GM11168 (cell line): ENCODE results near the gene BAIAP2.

ENCODE experiments used
- in situ Hi-C: fragments of 300-500 bp; cut with MboI; formaldehyde crosslinking; loops from one replicate; pipeline ENCODE4 v1.12.0; 2022; ENCODE audit warnings: low sequenced_read_pairs; ENCODE audit not compliant: unreplicated experiment

BAIAP2 gene, protein sequence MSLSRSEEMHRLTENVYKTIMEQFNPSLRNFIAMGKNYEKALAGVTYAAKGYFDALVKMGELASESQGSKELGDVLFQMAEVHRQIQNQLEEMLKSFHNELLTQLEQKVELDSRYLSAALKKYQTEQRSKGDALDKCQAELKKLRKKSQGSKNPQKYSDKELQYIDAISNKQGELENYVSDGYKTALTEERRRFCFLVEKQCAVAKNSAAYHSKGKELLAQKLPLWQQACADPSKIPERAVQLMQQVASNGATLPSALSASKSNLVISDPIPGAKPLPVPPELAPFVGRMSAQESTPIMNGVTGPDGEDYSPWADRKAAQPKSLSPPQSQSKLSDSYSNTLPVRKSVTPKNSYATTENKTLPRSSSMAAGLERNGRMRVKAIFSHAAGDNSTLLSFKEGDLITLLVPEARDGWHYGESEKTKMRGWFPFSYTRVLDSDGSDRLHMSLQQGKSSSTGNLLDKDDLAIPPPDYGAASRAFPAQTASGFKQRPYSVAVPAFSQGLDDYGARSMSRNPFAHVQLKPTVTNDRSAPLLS

DNA sequence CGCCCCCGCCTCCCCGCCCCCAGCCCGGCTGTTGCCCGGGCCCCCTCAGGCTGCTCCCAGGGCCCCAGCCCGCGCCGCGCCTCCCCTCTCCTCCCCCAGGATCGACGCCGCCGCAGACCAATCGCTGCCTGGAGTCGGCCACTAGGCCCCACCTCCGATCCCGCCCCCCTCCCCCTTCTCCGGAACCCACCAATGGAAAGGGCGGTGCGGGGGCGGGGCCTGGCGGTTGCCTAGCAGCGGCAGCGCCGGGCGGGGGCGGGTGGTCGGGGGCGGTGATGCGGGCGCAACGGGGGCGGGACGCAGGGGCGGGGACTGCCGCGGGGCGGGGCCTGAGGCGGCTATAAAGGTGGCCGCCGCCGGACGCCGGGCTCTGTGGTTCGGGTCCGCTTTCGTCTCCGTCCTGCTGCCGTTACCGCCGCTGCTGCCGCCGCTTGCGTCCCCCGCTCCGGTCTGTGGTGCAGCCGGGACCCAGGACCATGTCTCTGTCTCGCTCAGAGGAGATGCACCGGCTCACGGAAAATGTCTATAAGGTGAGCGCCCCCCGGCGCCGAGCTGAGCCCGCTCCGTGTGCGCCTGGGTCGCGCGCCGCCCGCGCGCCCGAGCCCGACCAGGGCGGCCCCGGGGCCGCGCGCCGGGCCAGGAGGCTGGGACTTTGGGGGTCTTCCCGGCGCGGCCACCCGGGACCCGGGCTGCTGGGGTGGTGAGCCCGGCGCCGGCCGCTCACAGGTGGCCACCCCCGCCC, at the start of gene BAIAP2:
TSS of gene BAIAP2 (plus strand) at position 373 of the 742 bp plus-strand sequence. CDS start at position 477, 104 bp downstream.
- in situ Hi-C loops, result no loop called here

DNA sequence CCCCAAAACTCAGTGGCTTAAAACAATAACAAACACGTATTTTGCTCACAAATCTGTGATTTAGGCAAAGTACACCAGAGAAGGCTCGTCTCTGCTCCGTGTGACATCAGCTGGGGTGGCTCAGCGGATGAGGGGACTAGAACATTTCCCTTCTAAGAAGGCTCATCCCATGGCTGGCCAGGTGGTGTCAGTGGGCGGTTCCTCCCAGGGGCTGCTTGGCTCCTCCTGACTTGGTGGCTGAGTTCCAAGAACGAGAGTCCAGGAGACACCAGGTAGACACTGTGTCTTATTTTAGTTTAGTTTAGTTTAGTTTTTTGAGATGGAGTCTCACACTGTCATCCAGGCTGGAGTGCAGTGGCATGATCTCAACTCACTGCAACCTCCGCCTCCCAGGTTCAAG, 48.9 kb upstream of the BAIAP2 start:
- in situ Hi-C loops, result no loop called here

DNA sequence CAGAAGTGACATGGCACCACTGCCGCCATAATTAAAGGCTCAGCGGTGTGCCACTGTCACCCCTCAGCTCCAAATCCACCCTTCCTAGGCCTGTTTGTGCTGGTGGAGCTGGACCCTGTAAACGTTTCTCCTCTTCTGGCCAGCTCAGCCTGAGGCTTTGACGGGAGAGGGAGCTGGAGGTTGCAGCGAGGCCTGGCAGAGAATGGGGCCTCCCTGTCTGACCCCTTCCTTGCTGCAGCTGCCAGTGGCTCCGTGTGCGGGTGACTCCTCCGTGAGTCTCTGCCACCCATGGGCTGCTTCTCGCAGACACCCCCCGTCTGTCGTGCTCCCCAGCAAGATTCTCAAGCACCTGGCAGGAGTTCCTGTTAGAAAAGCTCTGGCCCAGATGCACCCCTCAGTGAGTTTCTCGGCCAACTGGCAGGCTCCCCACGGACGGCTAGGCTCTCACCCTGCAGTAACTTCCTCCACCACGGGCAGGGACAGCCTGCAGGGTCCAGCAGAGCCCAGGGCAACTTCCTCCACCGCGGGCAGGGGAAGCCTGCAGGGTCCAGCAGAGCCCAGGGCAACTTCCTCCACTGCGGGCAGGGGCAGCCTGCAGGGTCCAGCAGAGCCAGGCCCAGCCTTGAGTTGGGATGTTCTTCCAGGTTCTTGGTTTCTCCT, 48.0 kb upstream of the BAIAP2 start:
- in situ Hi-C loops, result no loop called here

DNA sequence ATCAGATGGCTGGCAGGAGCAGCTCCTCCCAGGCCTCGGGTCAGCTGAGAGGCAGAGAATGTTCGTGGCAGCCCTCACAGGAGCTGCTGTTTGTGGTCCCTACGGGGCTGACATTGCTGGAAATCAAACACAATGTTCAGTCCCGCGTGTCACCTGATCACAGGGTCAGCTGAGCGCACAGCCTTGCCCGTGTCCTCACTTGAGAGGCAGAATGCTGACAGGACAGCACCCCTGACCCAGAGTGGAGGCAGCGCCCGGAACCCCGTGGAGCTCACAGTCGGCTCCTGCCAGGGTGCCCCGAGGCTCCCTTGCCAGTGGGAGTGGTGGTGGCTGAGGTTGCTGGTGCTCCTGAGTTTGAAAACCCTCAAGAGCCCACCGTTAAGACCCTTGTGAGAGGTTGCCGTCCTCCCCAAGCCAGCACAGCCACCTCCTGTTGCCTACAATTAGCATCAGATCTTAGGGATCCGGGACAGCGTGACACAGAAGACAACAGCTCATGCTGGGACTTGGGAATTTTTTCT, 47.0 kb upstream of the BAIAP2 start:
- in situ Hi-C loops, result no loop called here

DNA sequence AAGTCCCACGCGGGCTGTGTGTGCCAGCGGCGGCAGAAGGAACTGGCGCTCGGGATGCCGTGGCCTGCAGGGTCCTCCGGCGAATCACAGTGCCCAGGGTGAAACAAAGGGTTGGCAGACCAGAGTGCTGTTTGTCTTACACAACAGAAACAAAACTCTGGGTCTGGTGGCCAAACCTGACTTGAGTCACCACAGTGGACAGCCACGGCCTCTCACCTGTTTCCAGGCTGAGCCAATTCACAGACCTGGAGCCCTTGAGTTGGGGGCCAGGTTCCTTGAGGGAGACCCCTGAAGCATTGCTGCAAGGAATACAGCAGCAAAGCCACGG, 45.4 kb upstream of the BAIAP2 start:
- in situ Hi-C loops, result no loop called here

DNA sequence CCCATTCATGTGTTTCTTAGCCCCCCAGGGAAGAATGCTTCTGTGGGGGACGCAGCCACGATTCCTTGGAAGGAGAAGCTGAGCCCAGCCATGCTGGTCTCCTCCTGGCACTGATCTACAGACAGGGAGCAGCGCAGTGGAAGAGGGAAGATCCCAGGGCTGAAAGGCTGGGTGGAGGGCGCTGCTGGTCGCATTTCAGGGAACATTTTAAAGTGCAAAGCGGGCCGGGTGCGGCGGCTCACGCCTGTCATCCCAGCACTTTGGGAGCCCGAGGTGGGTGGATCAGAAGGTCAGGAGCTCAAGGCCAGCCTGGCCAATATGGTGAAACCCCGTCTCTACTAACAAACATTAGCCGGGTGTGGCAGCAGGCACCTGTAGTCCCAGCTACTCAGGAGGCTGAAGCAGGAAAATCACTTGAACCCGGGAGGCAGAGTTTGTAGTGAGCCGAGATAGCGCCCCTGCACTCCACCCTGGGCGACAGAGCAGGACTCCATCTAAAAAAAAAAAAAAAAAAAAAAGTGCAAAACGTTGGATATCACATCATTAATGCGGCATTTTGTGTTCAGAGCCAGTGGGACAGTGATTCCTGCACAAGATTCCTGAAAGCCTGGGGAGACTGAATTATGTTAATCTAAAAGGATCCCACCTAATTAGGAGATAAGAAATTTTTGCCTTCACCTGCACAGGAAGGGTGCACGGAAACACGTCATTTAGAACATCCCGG, 43.9 kb upstream of the BAIAP2 start:
- in situ Hi-C loops, result no loop called here

DNA sequence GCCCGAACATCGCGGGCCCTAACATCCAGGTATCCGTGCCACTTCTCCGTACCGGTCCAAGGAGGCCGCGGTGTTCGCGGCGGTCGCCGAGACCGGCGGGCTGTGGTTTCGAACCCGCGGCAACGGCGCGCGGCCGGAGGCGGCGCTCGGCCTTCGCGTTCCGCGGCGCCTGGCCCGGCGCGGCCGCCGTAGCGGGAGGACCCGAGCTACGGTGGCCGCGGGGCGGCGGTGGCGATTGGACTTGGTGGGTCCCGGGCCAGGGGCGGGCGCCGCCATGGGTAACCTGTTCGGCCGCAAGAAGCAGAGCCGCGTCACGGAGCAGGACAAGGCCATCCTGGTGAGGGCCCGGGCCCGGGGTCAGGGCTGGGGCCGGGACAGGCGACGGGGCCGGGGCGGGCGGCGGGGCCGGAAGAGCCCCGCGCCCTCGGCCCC, 43.3 kb upstream of the BAIAP2 start, which contains the start of gene CHMP6:
TSS of gene CHMP6 (plus strand) at position 197 of the 432 bp plus-strand sequence. CDS start at position 275, 78 bp downstream.
- in situ Hi-C loops, result no loop called here

DNA sequence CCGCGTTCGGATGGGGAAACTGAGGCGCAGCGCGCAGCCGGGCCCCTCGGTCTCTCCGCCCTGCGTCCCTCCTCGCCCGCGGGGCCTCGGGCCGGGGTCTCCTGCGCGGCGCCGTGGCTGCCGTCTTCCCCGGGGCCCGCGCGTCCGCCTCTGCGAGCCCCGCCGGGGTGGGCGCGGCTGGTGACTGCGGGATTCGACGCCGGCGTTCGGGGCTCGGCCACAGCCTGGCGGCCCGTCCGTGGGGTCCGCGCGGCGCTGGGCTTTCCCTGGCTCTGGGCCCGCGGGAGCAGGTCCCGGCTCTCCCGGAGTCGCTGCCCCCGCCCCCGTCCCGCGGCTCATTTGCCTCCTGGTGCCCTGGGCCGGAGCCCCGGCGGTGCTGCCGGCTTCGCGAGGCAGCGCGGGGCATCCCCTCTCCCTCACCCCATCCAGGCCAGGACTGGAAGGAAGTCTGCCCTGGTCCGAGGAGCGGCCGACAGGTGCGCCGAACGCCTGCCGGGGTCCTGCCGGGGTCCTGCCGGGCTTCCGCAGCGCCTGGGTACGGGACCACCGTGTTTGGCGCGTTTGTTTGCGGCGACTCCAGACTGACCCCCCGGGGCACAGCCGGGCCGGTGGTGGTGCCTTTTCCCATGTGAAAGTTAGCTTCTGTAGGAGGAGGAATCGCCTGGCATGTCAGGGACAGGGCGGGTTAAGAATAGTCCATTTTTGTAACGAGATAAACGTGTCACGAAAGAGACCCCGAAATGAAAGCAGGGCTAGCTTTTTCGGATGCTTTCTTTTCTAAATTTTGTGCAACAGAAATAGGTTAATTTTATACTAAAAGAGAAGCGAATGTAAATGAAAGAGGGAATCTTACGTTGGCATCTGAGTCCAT, 42.6 kb upstream of the BAIAP2 start:
- in situ Hi-C loops, result no loop called here

DNA sequence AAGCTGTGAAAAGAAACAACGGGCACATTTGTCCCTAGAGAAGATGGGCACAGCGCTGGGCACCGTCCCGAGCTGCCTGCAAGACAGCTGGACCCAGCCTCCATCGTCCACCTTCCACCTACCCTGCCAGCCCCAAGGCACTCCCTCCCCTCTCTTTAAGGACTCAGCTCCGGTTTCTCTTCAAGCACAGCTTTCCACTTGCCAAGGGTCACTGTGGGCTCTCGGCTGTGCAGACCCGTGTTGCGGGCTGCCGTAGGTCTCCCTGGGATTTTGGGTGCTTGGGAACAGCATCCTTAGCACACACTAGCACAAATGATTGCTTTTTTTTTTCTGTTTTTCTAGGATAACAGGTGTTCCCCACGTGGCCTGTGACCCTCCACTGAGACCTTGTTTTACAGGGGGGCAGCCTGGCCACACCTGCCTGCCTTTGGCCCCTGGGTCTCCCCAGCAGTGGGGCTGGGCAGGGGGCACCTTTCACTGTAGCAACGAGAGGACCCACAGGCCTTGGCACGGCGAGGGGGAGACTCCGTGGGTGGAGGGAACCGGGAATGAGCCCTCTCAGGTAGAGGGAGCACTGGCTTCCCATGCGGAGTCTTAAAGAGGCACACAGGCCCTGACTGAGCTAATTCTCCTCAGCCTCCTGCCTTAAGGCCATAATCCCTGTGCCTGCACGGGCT, 41.9 kb upstream of the BAIAP2 start:
- in situ Hi-C loops, result no loop called here

DNA sequence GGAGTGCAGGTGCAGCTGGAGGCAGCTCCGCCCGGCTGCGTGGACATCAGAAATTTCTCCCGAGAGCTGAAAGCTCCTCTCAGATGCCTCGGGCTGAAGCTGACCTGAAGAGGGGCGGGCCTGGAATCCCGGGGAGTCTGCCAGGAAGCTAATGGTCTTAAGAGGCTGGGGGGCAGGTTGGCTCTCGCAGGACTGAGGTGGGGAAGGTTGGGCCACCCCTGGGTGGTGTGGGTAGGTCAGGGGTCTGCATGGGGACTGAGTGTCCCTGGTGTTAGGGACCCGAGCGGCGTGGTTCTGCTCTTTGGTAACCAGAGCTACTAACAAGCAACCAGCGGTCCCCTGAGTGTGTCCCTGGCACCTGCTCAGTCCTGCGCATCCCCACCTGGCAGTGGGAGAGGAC, 39.8 kb upstream of the BAIAP2 start:
- in situ Hi-C loops, result no loop called here

DNA sequence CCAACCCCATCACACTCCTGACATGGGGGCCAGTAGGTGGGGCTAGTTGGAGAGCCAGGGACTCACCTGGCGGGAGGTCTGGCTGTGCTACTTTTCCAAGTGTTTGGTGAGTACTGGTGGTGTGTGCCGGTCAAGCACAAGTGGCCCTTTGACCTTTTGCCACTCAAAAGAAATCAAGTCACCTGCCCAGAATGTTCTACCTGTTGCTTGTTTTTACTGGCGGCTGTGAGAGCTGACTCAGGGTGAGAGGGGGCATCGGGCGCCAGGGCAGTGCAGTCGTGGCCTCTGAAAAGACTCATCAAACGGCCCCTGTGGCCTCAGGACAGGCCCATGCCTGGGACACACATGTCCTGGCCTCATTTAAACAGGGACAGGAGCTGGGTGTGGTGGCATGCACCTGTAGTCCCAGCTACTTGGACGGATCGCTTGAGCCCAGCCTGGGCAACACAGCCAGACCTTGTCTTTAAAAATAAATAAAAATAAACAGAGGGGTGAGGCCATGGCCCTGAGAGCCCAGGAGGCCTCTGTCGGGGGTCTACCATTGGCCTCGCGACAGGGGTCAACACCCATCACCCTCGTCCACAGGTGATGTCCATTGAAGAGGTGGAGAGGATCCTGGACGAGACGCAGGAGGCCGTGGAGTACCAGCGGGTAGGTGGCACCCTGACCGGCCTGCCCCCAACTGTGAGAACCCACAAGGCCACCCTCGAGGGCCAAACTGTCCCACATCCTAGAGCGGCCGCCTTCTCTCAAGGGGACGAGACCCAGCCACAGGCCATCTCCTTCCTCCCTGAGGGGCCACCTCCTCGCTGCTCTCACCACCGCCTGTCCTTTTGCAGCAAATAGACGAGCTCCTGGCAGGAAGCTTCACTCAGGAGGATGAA, 38.3 kb upstream of the BAIAP2 start:
- in situ Hi-C loops, result no loop called here

DNA sequence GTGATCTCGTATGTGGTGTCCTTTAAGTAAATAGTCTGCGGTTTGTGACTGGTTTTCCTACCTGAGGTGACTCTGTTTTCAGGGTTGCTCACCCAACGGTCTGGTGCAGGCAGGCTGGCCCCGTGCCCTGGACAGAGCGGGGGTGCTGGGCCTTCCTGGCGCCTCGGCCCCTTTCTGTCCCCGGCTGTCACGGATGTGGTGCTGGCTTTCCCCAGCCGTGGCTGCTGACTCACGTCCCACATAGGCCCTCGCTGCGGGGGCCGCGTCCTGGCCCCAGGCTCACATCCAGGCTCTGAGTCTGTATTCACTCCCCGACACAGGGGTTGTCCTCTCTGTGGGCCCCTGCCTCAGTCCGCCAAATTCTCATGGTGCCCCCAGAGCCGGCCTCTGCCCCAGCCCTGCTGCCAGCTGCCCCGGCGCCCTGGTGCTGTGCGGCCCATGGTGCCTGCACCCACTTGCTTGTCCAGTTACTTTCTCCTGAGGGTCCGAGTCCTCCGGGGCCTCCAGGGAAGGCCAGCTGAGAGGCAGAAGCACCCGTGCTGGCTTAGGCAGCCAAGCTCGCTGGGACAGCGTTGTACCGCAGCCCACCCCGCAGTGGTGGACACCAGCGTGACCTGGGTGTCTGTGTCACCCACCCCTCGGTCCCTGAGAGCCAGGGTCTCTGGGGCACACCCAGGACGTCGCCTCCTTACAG, 37.4 kb upstream of the BAIAP2 start:
- in situ Hi-C loops, result no loop called here

DNA sequence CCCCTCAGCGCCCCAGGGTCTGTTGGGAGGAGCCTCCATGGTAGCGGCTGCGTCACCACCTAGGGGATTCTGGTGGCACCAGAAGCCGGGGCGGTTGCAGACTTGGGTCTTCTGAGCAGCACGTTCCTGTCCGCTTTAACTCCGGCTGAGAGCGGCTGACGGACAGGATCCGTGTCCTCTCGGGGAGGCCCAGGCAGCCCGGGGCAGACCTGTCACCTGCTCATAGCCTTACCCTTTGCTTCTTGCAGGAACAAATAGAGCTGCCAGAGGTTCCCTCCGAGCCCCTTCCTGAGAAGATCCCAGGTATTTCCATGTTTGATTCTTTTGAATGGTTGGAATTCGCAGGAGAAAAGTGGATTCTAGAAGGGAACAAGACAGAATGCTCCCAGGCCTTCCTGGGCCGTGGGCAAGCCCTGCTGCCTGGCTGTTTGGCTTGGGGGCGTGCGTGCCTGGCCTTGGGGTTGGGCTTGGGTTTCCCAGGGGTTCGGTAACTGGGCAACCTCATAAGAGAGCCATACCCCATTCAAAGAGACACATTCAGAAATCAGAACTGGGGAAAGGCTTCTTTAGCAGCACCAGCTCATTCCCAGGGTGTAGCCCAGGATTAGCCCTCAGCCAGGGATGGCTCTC, 36.7 kb upstream of the BAIAP2 start:
- in situ Hi-C loops, result no loop called here

DNA sequence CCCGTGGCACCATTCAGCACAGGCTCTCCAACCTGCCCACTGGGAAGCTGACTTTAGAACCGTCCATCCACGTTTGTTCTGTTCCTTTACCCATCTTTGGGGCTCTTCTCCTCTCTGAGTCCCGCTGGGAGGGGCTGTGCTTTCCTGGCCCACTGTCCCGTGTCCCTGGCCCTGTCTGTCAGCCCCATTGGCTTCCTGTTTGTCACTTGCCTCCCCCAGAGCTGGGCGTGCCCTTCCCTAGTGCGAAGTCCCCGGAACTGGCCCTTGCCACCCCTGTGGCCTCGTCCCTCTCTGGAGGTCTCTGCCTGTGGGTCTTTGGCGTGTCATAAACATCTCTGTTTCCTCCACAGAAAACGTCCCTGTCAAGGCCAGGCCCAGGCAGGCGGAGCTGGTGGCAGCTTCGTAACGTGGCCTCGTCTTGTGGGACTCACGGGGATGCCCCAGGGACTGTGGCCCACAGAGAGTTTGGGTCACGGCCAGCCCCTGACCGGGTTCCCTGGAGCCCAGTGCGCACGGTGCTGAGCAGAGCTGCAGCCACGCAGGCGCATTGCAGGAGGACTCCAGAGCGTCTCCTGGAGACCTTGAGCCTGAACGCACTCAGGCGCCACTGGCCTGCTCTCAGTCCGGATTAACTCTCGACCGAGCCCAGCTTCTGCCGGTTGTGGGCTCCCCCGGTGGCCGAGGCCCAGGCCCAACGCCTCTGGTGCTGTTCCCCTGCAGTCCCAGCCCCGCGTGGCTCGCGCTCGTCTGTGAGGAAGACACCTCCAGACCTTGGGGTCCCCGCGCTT, 36.0 kb upstream of the BAIAP2 start:
- in situ Hi-C loops, result no loop called here

DNA sequence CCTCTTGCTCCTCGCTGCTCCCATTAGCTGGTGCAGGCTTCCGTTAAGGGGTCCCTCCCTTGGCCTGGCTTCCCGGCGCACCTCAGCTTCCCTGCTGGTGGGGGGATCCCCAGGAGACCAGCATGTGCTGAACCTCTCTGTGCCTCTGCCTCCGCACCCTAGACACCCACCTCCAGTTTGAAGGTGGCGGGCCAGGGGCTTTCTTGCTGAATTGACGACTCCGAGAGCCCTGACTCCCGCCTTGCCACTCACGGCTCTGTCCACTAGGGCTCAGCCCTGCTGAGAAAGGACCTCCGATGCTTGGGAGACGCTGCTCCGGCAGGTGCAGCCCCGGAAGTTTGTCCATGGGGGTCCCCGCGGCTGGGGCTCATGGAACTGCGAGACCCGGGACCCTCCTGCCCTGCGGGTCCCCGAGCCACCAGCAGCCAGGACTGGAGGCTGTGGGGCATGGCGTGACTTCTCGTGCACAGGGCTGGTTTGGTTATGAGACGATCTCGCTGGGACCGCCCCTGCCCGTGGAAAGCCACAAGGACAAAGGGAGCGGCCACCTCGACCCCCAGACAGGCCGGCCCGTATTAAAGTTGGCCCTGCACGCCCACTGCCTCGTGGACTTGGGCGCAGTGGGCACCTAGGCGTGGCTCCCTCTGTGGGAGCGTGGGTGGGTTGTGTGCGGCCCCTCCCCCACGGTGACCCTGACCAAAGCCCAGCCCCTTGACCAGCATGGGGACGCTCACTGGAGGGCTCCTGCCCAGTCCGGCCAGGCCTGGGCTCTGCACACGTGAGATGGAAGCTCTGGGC, 35.2 kb upstream of the BAIAP2 start:
- in situ Hi-C loops, result no loop called here
